Stimulated activated CD4-positive, alpha-beta T cell treated with anti-CD3 and anti-CD28 coated beads, TNF-alpha, amount 100 ng/mL, for 48 hours (primary cell): ENCODE results near the gene SLC39A8.
"Not testable (repeated sequence)": the region's sequence is repeated elsewhere in the genome, so short reads cannot be mapped to it uniquely, and the experiment has no call there.

Source experiments
- DNase-seq, 3 donors: peaks; one replicate each; pipeline ENCODE4 v3.0.0-alpha.2; 2020; ENCODE audit warnings: low read depth in 3 of 3

Gene SLC39A8

DNA sequence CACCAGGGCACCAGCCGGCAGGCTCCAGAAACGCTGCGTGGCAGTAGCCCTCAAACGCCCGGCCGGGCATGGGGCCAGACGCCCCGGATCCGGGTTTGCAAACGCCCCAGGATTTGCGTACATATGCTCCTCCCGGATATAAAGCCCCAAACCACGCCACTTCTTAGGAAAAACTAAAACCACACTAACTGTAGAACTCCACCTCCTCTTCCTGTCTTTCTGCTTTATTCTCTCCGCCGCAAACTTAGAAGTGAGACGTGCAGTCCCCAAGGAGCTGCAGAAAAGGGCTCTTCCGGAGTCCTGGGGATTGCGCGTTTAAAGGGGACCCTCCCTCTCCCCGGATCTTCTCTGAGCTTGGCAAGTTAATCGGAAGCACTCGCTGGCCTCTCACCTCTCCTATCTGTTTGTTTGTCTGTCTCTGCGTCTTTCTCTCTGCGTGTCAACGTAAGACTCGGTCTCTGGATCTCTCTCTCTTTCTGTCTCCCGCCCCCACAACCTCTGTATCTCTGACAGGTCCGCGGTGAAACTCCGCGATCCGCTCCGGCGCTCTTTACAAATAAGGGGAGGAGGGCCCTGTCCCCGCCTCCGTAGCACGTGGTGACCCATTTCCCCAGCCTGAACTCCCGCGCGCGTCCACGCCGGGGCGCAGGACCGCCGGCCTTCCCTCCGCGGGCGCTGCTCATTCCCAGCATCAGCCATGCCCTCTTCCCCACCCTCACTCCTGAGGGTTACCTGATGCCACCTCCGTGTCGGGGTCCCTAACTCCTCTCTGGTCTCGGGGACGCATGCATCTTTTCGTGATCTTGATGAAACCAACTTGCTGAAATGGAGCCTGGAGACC is at the start of gene SLC39A8:
TSS of gene SLC39A8 (minus strand) at position 529 of the 841 bp plus-strand sequence. CDS start 820 bp downstream, outside the sequence.
- peak; percentile 81 to 90 (median 83) for DNase-seq

DNA sequence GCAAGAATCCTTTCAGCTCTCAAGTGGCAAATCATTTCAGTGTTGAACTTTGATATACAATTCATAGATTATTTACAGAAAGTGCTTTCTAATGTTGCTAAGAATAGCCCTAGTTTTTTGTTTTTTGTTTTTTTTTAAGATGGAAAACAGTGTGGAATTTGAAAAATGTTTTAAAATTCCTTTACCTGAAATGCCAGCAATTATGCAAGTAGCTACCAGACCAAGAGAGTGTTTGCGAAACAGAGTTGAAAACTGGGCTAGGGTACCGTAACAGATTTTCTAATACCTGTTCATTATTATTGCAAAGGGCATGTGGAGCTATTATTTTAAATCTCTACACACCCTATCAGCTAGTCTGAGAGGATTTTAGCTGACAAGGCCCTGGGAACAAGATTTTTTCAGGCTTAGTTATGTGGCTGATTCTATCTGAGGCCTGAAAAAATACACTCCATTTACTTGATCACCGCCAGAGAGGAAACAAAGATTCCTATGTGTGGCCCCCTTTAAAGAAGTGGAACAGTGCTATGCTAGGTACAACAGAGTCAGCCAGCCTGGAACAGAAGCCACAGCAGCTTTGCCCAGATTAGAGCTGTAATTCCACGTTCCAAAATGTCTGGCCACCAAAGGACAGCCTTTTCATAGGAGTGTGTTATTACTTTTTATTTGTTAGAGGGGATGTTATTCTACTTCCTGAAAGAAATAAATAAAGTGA is 46.9 kb upstream of the SLC39A8 start:
- DNase-seq = no peak

DNA sequence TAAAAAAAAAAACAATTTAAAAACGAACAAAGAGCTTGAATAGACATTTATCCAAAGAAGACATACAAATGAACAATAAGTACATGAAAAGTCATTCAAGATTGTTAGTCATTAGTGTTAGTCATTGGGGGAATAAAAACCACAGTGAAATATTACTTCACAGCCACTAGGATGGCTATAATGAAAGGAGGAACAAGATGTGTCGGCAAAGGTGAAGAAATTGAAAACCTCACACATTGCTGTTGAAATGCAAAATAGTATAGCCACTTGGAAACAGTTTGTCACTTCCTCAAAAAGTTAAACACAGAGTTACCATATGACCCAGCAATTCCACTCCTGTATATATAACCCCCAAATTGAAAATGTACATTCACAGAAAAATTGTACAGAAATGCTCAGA is 45.2 kb upstream of the SLC39A8 start:
- DNase-seq = no peak

DNA sequence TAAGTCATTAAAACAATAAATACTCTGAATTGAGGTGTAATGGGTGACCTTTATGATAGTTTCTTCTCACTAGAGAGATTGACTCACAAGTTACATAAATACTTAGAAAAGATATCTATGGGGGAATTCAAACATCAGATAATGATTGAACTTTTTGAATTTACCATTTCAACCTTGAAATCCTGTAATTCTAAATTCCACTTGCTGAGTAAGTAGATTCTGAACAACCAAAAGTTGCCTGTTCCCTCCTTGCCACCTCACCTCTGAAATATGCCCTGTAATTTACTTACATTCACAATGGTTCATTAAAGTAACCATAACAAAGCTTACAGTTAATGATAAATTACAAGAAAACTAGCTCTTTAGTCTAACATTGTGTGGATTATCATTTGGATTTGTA is 43.3 kb upstream of the SLC39A8 start:
- DNase-seq = no peak

DNA sequence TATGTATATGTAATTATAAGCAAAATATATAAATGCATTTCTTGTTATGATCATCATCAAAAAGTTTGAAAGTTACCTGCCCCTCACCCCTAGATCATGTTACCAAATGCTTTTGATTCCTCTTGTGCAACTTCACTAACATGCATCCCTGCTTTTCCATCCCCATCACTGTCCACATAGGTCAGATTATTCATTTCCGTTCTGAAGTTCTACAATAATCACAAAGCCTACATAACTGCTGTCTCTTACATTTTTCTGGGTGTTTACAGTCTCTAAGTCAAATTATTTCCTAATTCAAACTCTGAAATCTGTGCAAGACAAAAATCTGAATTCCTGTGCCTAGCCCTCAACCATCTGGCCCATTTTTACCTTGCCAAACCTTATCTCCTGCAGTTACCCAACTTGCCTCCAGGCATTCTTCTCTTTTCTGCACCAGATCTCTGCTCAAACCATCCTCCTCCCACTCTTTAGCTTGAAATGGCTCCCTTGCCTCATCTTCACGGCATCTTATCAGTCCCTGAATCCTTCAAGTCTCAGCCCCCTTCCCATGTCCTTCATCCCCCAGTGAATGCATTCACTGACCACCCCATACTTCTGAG is 42.4 kb upstream of the SLC39A8 start:
- no peak for DNase-seq

DNA sequence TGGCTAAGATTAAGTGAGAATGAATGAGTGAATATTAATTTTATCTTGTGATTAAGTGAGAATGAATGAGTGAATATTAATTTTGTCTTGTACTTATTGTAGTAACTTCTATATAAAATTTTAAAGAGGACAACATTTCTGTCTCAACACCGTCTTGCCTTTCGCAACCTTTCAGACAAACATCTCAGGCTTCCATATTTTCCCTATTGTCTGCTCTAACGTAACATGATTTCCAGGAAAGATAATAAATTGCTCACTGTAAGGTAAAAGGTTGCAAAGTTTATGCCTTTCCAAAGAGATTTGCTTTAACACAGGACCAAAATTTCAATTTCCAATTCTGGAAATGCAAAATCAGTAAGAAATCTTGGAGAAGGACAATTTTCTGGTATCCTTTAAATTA is 41.7 kb upstream of the SLC39A8 start:
- no peak for DNase-seq

DNA sequence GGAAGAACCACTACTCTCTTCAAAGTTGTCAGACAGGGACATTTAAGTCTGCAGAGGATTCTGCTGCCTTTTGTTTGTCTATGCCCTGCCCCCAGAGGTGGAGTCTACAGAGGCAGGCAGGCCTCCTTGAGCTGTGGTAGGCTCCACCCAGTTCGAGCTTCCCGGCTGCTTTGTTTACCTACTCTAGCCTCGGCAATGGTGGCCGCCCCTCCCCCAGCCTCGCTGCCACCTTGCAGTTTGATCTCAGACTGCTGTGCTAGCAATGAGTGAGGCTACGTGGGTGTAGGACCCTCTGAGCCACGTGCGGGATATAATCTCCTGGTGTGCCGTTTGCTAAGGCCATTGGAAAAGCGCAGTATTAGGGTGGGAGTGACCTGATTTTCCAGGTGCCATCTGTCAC is 35.0 kb upstream of the SLC39A8 start:
- DNase-seq = not testable (repeated sequence)

DNA sequence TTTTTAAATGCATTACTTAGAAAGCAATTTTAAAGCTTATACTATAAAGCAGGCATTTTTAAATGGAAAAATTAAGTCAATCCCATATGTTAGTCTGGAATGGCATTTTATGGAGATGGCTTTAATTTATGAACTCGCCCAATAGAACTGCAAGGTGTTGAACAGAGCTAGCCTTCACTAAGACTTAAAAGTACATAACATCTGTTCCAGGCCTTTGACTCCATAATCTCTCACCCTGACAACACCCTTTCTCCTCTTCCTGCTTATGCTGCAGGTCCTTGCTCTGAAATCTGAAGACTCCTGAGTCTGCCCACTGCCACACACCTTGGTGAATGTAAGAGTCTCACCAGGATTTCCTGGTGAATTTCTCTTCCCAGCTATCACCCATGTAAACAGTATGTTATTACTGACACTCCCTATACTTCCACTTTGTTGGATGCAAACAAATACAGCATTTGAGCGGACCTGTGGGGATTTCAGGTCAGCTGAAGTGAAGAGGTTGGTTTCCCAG is 17.7 kb upstream of the SLC39A8 start:
- no peak for DNase-seq

DNA sequence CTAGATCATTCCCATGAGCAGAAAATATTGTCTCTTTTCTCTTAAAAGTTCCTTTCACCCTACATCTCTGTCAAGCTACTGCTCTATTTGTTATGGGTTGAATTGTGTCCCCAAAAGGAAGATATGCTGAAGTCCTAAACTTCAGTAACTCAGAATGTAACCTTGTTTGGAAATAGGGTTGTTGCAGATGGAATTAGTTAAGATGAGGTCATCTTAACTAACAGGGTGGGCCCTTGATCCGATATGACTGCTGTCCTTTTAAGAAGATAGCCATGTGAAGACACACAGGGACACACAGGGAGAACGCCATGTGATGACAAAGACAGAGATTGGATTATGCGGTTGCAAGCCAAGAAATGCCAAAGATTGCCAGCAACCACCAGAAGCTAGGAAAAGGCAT is 12.8 kb upstream of the SLC39A8 start:
- no peak for DNase-seq

DNA sequence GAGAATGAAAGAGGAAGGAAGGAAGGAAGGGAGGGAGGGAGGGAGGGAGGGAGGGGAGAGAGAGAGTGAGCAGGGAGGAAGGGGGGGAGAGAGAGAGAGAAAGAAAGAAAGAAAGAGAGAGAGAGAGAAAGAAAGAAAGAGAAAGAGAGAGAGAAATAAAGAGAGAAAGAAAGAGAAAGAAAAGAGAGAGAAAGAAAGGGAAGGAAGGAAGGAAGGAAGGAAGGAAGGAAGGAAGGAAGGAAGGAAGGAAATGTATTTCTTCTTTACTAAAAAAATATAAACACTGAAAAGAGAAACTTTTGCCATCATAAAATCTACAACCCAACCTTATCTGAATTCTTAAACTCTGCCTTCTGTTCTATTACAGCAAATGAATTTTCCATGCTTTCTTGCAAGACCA is 12.4 kb upstream of the SLC39A8 start:
- not testable (repeated sequence) for DNase-seq

DNA sequence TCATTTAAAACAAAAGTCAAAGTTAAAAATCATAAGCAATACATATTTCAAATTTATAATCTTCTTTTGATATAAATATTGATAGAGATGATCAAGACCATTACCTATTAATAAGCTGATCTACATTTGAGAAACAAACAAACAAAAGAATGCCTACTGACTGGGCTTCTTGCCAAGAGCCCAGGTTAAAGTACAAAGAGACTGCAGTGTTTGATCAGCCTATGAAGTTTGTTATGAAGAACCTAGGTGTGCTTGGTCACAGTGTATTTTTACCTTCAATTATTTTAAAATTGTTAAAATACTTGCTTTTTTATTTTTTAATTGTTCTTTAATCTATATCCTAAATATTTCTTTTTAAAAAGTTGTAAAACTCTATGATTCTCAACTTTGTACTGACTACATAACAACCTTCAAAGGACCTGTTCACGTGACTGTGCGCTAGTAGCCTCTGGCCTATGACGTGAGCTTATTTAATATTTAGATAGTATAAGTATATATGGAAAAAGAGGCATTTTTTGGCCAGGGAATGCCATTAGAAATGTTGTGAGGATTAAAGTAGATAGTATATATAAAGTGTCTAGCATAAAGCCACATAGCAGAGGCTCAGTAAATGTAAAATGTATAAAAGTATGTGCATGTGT is 11.4 kb upstream of the SLC39A8 start:
- DNase-seq = no peak

DNA sequence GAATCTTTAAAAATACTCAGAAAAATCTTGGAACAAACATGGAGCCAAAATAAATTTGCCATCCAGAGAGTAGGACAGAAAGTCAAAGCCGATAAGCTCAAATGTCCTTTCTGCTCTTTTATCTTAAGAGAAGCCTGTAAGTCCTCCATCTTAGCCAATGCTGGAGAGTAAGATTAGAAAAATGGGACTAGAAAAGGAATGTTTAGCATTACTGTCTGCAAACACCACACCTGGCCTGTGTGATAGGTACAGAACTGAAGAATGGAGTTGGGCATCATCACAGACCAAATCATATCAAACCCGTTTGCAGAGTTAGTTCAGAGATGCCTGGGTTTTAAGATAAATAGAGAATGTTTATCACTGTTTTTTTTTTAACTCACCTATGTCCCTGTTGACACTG is 10.5 kb upstream of the SLC39A8 start:
- DNase-seq = no peak

DNA sequence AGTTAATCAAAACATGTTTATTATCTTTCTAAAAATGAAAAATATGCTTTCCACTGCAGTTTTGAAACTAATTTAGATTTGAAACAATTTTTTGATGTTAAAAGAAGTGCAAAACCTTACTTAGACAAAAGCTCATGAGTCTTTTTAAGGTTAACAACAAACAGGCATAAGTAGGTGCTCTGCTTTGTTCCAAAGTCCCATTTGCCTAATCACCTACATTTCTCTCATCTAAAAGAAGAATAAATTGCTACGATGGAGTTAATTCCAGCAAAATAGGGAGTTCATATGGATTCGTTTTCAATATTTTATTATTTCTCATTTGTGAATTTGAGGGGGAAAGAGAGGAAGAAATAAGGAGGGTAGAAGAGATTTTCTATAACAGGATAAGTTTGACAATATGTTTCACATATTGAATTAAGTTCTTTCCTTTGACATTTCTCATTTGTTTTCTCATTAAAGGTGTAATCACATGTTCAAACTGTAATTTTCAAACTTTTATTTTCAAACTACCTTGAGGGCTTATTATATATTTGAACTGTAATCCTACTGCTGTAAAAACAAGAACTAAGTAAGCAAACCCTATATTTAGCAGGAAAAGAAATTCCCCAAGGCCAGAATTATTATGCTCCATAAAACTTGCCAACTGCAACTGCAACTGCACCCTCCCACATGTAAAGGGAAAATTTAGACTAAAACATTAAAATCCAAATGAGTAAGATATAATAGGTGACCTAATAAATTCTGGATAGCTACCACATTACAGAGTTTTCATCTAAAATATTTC is 9.6 kb upstream of the SLC39A8 start:
- DNase-seq = no peak

DNA sequence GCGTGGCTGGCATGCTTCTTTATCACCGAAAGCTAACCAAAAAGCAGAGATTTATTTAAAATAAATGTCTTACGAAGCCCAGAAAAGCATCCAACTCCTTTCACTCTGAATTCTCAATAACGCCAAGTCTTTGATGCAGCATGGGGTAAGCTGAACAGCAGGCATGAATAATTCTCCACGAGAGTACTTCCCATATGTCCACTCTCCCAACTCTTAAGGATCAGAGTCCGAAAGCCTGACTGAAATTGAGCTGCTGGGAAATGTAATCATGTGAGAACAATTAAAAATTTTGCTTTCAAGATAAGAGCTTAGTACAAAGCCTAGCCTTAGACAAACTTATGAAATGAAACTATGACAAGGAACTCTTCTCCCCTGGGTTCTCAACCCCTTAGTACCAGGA is 7.5 kb upstream of the SLC39A8 start:
- DNase-seq = no peak

DNA sequence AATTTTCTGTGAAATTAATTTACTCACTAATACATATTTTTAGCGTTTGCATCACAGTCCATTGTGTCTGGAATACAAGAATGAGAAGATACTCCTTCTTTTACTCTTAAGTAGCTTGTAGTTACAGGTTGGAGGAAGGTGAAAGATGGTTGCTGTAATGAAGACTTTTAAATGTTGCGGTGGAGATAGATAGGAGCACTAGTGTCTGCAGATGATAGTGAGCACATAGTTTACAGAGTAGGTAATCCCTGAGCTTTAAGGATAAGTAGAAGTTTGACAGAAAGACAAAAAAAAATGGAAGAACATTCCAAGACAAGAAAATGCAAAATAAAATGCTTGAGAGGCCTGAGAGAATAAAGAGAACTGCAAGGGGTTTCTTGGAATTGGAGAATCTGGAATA is 5.4 kb upstream of the SLC39A8 start:
- DNase-seq = no peak

DNA sequence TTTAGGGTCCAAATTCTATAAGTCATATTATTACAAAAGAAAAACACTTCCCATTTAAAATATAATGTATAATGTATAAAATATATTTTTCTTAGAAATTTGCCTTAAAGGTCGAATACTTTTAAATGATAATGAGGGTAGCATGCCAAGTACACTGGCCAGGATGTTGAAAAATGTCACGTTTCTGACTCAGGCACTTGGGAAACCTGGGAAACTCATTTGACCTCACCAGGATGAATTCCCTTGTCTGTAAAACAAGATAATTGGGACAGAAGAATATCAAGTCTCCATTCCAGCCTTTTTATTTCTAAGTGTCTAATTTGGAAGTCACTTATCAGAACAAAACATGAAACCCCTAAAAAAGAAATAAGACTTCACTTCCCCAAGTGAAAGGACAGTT is 3.4 kb upstream of the SLC39A8 start:
- no peak for DNase-seq

DNA sequence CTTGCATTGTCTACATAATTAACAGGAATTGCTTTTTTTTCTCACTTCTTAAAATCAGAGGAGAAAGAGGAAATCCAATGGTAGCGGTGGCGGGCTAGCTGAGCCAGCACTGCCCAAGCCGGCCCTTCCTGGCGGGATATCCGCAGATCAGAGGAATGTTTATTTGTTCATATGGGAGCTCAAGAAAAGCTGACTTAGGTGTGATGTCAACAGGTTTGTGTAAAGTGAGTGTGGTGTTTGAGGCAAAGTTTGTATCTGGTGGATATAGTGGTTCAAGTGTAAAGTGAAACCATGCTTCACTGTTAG is 466 bp upstream of the SLC39A8 start:
- no peak for DNase-seq

DNA sequence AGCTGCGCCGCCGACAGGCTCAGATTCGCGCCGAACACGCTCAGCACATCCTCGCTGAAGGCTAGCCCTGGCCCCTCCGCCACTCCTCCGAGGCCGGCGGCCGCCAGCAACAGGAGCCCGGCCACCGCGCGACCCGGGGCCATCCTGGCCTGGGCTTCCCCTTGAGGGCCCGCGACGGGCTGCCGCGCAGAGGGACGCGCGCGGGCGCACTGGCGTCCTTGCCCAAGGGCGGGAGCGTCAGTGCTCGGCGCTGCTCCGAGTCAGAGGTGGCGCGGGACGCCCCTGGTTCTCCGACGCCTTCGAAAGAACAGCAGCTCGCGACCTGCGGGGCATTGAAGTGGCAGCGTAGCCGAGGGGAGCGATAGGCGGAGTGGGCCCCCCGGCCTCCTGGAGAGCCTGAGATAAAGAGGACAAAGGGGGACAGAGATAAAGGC is 745 bp downstream of the SLC39A8 start:
- DNase-seq = peak; percentile 55 to 60 (median 56)

DNA sequence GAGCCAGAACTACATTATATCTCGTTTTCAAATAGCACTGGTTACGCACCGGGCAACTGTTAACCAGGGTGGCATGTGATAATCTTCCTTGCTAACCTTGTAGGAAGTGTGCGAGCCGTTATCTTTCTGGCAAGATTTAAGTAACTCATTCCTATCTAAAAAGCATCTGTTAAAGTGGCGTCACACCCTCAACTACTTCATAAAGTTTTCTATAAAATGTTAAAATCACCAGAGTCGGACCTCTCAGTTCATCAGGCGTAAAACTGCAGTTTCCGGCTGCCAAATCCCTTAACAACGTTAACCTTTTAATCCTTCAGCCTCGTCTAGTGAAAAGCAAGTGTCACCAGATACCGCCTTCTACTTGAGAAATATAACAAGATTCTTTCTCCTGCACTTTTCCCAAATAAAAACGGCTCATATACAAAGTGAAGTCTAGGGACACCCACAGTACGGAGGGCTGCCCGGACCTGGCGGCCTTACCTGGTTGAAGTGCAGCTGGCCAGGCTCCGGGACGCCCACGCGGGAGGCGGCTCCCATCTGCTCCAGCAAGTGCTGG is 1.2 kb downstream of the SLC39A8 start:
- peak in 2 of 3 donors; percentile 9 to 40 for DNase-seq

DNA sequence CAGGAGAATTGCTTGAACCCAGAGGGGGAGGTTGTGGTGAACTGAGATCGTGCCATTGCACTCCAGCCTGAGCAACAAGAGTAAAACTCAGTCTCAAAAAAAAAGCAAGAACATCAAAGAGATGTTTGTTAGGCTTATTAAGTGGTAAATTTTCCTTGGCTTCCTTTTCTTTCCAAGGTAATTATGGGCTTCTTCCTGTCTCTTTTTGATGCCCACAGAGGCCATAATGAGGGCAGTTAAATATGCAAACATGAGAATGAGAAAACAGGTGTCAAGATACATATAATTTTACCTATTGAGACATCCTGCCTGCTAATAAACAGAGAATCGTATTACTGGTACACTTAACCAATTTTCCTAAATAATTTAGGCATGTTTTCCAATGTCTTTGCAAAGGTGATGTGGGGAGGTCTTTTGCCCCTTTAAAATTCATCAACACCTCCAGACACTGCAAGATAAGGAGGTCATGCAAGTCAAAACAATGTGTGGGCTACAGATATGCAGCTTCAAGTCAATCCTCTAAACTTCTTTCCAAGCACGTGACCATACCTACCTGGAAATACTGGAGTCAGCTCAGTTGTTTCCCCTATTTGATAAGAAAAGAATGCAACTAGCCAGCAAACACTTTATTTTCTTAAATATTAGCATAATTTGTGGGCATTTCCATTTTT is 2.7 kb downstream of the SLC39A8 start:
- no peak for DNase-seq

DNA sequence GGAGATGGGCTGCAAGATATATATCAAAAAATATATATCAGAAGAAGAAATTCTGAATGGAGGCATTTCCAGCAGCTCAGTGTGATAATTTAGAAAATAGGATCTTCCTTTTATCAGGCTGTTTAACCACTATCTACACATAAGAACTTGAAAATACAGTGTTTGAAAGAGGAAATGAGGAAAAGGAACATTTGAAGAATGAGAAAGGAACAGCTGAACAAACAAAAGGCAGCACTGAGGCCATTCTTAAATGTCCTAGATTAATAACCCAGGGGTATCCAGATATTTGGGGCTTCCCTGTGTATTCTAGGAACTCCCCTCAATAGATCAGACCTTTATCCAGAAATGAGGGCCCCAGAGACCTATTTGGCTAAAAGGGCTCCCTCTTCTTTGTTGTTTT is 4.1 kb downstream of the SLC39A8 start:
- DNase-seq = no peak
